GM21381 (cell line): Measurements from ENCODE around the gene ERBB3.

ENCODE experiments used
- ATAC-seq: cut with Tn5 transposase; IDR thresholded peaks from one replicate; pipeline ENCODE4 v1.9.1; 2021; ENCODE audit warnings: mild to moderate bottlenecking, moderate library complexity; ENCODE audit not compliant: unreplicated experiment

Gene ERBB3

GRCh38 chr12:56078931-56079722 lies 838 bp upstream of the ERBB3 start:
- peak; percentile 74 for ATAC-seq

GRCh38 chr12:56080556-56081138 lies 682 bp downstream of the ERBB3 start:
- ATAC-seq = no peak

- ATAC-seq = no peak
Measured at GRCh38 chr12:56081393-56082347, 1.7 kb downstream of the ERBB3 start.

- no peak for ATAC-seq
Measured at GRCh38 chr12:56082382-56082781, 2.4 kb downstream of the ERBB3 start.

GRCh38 chr12:56082967-56083366 lies 3.0 kb downstream of the ERBB3 start:
- no peak for ATAC-seq

- ATAC-seq = no peak
Measured at GRCh38 chr12:56084958-56085543, 5.1 kb downstream of the ERBB3 start.

GRCh38 chr12:56086096-56086495 lies 6.1 kb downstream of the ERBB3 start:
- ATAC-seq = no peak

- ATAC-seq = no peak
Measured at GRCh38 chr12:56086608-56087007, 6.6 kb downstream of the ERBB3 start.

- ATAC-seq = no peak
Measured at GRCh38 chr12:56087220-56087619, 7.3 kb downstream of the ERBB3 start.

GRCh38 chr12:56097738-56098137 lies 17.8 kb downstream of the ERBB3 start:
- no peak for ATAC-seq

- no peak for ATAC-seq
Measured at GRCh38 chr12:56098592-56098991, 18.6 kb downstream of the ERBB3 start.

- no peak for ATAC-seq
Measured at GRCh38 chr12:56099787-56100186, 19.8 kb downstream of the ERBB3 start.

- ATAC-seq = no peak
Measured at GRCh38 chr12:56101045-56101444, 21.1 kb downstream of the ERBB3 start.

- no peak for ATAC-seq
Measured at GRCh38 chr12:56102683-56103065, 22.7 kb downstream of the ERBB3 start.

GRCh38 chr12:56103066-56103711 lies 23.2 kb downstream of the ERBB3 start:
- ATAC-seq = no peak

- no peak for ATAC-seq
Measured at GRCh38 chr12:56103823-56104108, 23.8 kb downstream of the ERBB3 start.

GRCh38 chr12:56104109-56104814 lies 24.3 kb downstream of the ERBB3 start, which contains the start of gene PA2G4:
Gene PA2G4 (plus strand): TSS chr12:56104559. CDS start chr12:56104738, 179 bp downstream.
- peak; percentile 94 for ATAC-seq

- no peak for ATAC-seq
Measured at GRCh38 chr12:56104815-56105608, 25.0 kb downstream of the ERBB3 start.

- ATAC-seq = no peak
Measured at GRCh38 chr12:56105609-56105902, 25.6 kb downstream of the ERBB3 start.

GRCh38 chr12:56107242-56107641 lies 27.3 kb downstream of the ERBB3 start:
- no peak for ATAC-seq
